ENCODE results near the gene LAD1.

LAD1 gene

GRCh38 chr1:201331166-201331565, 68.0 kb downstream of the LAD1 start:
- no peaks in the 10 kb centered on the region for H3K27me3 Mint-ChIP-seq
- H3K27ac Mint-ChIP-seq: no peak overlapping the region
- DNase-seq: no peak
- no peaks in the 10 kb centered on the region for H3K36me3 Mint-ChIP-seq (ENCODE audit: low read depth)
- H3K9me3 Mint-ChIP-seq: no peaks in the 10 kb centered on the region
- no peaks in the 10 kb centered on the region for H3K4me1 Mint-ChIP-seq (ENCODE audit: low read depth)
- H3K4me3 Mint-ChIP-seq: no peak overlapping the region
